ENCODE results near the gene SPATA19. TPM values are rescaled to one million over a fixed set of nuclear protein-coding genes. Genes with fewer than 3 reads are reported as not detected.

Gene SPATA19
- total RNA-seq, 1 experiment from 2014 or later: not detected

- BruUV-seq (replicated peaks): no TSS peak
- peaks cover 16% of the 10 kb centered on the region; the same call in 1 of the 2 replicates for H3K27me3 ChIP-seq (ENCODE audit: control insufficient read depth, insufficient read depth, low read length)
- CTCF ChIA-PET: no interaction called here
- DNase-seq (ENCODE audit: low read depth, low spot score): no peak
- ATAC-seq: no peak
- intact Hi-C loops (cut with micrococcal nuclease; ENCODE audit: unreplicated experiment) (loop anchor here (5.0 kb wide), 1 partner anchor 691 kb away; no protein-coding TSS in a partner anchor), in situ Hi-C loops (cut with HindIII; ENCODE audit: low pct_unique_long_range_greater_than_20kb, low sequenced_read_pairs) (no loop called here)
- H3K36me3 ChIP-seq (ENCODE audit: control insufficient read depth, insufficient read depth, low read length): no peaks in the 10 kb centered on the region
- H3K27ac ChIP-seq (ENCODE audit: low read length): no peak overlapping the region
- H3K4me1 ChIP-seq (ENCODE audit: control insufficient read depth, insufficient read depth, low read length): no peaks in the 10 kb centered on the region
- H3K4me3 ChIP-seq (ENCODE audit: low read depth in 2 of 2, low read length in 2 of 2): no peak overlapping the region
- POLR2A ChIA-PET: no interaction called here
- no peaks in the 10 kb centered on the region for H3K9me3 ChIP-seq (ENCODE audit: control insufficient read depth, insufficient read depth, low read depth, low read length)
- TF ChIP-seq TCF7L2 (IDR thresholded peaks at IDR 0.05; ENCODE audit: low read depth, low read length) (no peak), POLR2AphosphoS5 (IDR thresholded peaks at IDR 0.05; ENCODE audit: low read depth, low read length) (no peak), SIN3A (IDR thresholded peaks at IDR 0.05; ENCODE audit: borderline replicate concordance, insufficient read depth, low read depth, low read length) (no peak)
- TF ChIP-seq, protein P1, sequence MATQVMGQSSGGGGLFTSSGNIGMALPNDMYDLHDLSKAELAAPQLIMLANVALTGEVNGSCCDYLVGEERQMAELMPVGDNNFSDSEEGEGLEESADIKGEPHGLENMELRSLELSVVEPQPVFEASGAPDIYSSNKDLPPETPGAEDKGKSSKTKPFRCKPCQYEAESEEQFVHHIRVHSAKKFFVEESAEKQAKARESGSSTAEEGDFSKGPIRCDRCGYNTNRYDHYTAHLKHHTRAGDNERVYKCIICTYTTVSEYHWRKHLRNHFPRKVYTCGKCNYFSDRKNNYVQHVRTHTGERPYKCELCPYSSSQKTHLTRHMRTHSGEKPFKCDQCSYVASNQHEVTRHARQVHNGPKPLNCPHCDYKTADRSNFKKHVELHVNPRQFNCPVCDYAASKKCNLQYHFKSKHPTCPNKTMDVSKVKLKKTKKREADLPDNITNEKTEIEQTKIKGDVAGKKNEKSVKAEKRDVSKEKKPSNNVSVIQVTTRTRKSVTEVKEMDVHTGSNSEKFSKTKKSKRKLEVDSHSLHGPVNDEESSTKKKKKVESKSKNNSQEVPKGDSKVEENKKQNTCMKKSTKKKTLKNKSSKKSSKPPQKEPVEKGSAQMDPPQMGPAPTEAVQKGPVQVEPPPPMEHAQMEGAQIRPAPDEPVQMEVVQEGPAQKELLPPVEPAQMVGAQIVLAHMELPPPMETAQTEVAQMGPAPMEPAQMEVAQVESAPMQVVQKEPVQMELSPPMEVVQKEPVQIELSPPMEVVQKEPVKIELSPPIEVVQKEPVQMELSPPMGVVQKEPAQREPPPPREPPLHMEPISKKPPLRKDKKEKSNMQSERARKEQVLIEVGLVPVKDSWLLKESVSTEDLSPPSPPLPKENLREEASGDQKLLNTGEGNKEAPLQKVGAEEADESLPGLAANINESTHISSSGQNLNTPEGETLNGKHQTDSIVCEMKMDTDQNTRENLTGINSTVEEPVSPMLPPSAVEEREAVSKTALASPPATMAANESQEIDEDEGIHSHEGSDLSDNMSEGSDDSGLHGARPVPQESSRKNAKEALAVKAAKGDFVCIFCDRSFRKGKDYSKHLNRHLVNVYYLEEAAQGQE (IDR thresholded peaks at IDR 0.05; ENCODE audit: insufficient read depth in 1 of 2, low read depth in 2 of 2, low read length in 1 of 2): no peak
- TF ChIP-seq, protein P2, sequence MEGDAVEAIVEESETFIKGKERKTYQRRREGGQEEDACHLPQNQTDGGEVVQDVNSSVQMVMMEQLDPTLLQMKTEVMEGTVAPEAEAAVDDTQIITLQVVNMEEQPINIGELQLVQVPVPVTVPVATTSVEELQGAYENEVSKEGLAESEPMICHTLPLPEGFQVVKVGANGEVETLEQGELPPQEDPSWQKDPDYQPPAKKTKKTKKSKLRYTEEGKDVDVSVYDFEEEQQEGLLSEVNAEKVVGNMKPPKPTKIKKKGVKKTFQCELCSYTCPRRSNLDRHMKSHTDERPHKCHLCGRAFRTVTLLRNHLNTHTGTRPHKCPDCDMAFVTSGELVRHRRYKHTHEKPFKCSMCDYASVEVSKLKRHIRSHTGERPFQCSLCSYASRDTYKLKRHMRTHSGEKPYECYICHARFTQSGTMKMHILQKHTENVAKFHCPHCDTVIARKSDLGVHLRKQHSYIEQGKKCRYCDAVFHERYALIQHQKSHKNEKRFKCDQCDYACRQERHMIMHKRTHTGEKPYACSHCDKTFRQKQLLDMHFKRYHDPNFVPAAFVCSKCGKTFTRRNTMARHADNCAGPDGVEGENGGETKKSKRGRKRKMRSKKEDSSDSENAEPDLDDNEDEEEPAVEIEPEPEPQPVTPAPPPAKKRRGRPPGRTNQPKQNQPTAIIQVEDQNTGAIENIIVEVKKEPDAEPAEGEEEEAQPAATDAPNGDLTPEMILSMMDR (IDR thresholded peaks at IDR 0.05): no peak
These were observed 21.7 kb downstream of the SPATA19 start for GRCh38 chr11:133823614-133824013.

DNA sequence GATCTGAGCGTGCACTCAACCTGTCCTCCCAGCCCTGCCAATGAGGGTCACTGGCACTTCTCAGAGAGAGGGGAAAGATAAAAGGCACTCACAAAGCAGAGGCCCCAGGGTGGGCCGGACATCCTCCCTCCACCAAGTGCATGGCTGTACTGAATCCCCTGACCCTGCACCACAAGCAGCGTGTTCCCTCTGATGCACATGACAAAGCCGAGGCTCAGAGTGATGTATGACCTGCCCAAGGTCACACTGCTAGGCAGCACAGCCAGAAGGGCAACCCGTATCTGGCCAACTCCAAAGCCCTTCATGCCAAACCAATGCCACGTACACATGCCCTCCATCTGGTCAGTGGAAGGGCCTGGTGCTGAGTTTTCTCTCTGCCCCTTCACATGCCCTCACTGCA is 22.1 kb downstream of the SPATA19 start:
- H3K9me3 ChIP-seq (ENCODE audit: control insufficient read depth, insufficient read depth, low read depth, low read length): no peaks in the 10 kb centered on the region
- H3K36me3 ChIP-seq (ENCODE audit: control insufficient read depth, insufficient read depth, low read length): no peaks in the 10 kb centered on the region
- ChIA-PET POLR2A (no interaction called here), CTCF (no interaction called here)
- H3K27me3 ChIP-seq (ENCODE audit: control insufficient read depth, insufficient read depth, low read length): peaks cover 16% of the 10 kb centered on the region; the same call in 1 of the 2 replicates
- no peak overlapping the region for H3K4me3 ChIP-seq (ENCODE audit: low read depth in 2 of 2, low read length in 2 of 2)
- in situ Hi-C loops (cut with HindIII; ENCODE audit: low pct_unique_long_range_greater_than_20kb, low sequenced_read_pairs) (no loop called here), intact Hi-C loops (cut with micrococcal nuclease; ENCODE audit: unreplicated experiment) (loop anchor here (5.0 kb wide), 1 partner anchor 691 kb away; no protein-coding TSS in a partner anchor)
- BruUV-seq (replicated peaks): no TSS peak
- DNase-seq (ENCODE audit: low read depth, low spot score) (no peak), ATAC-seq (no peak)
- no peaks in the 10 kb centered on the region for H3K4me1 ChIP-seq (ENCODE audit: control insufficient read depth, insufficient read depth, low read length)
- no peak for TF ChIP-seq POLR2AphosphoS5 (IDR thresholded peaks at IDR 0.05; ENCODE audit: low read depth, low read length)
- no peak for TF ChIP-seq TCF7L2 (IDR thresholded peaks at IDR 0.05; ENCODE audit: low read depth, low read length)
- no peak for TF ChIP-seq SIN3A (IDR thresholded peaks at IDR 0.05; ENCODE audit: borderline replicate concordance, insufficient read depth, low read depth, low read length)
- TF ChIP-seq, protein P2 (IDR thresholded peaks at IDR 0.05): no peak
- TF ChIP-seq, protein P1 (IDR thresholded peaks at IDR 0.05; ENCODE audit: insufficient read depth in 1 of 2, low read depth in 2 of 2, low read length in 1 of 2): no peak
- H3K27ac ChIP-seq (ENCODE audit: low read length): no peak overlapping the region
